NCI-H345 treated with DMSO at 0.1 percent for 48 hours (cell line): ENCODE measurements around the gene KCND2.
"Not testable (repeated sequence)": the region's sequence is repeated elsewhere in the genome, so short reads cannot be mapped to it uniquely, and the experiment has no call there.

Experiments used
- DNase-seq: peaks from one replicate; lab custom pipeline; 2025; ENCODE audit not compliant: unreplicated experiment; lab: John Stamatoyannopoulos, UW

The KCND2 gene

GRCh38 chr7:120733835-120734234 is 460.9 kb downstream of the KCND2 start:
- no peak for DNase-seq

- DNase-seq: no peak
Measured at GRCh38 chr7:120735791-120736190, 462.8 kb downstream of the KCND2 start.

GRCh38 chr7:120738816-120739215 is 465.8 kb downstream of the KCND2 start:
- DNase-seq: no peak

GRCh38 chr7:120740348-120740747 is 467.4 kb downstream of the KCND2 start:
- no peak for DNase-seq

DNA sequence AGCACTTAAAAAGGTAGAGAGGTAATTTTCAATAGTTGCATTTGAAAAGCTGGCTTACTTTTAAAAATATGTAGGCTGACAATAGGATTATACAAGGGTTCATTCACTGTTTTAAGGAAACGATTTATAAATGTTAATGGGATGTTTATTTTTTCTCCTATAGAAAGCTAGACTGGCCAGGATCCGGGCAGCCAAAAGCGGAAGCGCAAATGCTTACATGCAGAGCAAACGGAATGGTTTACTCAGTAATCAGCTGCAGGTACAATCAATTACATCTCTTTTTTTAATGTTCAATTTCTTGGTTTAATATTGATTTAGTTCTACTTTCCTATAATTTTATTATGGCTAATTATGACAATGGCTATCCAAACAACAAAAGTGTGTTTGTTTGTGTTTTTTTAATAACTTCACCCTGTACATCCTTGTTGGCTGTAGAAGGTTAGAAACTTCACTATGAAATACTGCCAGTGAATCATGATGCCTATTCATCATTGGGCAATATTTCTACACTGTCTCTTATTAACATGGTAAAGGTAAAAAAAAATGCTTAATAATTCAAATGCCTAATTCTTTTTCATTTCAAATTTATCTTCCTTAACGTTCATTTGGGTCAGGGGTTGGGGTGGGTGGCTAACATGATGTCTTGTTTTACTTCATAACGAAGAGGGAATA is 468.5 kb downstream of the KCND2 start:
- DNase-seq: peak; percentile 32

DNA sequence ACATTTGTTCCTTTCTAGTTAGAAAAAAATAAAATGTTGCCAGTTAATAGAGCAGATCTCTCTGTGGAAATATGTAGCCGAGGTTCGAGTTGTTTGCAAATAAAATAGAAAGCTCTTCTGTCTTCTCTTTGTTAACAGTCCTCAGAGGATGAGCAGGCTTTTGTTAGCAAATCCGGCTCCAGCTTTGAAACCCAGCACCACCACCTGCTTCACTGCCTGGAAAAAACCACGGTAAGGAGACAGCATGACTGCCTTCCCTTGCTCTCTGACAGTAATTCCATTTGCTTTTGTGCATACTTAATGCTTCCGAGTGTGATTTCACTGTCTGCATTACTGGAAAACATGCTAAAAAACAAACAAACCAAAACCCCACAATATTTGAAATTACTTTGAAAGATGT is 469.4 kb downstream of the KCND2 start:
- peak; percentile 82 for DNase-seq

DNA sequence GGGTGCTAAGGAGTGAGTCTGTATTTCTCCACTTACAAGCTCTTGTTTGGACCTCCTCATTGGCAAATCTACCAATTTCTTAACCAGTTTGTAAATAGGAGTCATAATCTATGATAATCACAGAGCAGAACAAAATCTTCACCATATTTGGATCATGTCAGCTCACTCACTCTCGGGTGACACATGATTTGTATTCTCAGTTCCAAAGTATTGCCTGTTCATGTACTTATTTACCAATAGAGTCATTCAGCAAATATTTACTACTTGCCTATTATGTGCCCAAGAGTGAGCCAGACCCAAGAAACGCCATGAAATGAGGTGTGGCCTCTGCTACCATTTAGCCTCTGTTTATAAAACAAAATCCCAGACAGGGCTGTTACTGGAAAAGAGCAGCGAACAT is 470.2 kb downstream of the KCND2 start:
- DNase-seq: no peak

DNA sequence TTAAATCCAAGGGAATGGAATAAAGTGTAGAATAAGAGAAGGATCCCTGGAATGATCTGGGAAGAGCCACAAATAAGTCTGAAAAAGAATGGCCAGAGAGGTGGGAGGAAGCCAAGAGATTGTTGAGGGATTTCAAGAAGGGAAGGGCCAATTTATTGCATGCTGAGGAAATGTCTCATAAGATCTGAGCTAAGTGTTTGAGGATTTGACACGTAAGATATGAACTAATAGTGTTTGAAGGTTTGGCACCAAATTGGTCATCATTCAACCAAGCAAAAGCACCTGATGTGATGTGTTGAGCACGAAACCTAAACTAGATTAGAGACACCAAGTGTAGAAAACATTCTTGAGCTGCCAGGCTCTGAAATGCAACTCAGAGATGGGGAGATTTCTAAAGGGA is 487.1 kb downstream of the KCND2 start:
- no peak for DNase-seq

DNA sequence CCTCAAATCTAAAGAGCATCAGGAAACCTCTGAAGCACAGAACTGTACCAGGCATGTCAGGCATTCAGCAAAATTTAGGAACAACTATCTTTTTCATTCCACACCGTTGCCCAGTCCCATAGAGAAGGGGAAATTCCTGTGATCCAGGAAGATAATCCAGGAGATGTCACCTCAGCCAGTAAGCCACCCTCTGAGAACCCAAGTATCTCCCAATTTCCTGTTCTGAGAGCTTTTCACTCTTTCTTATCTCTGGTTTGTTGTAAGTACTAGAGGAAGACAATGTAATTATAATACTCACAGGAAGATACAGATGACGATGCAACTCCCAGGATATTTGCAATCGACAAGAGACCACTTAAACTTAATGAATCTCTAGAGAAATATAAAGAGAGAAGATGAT is 487.9 kb downstream of the KCND2 start:
- no peak for DNase-seq

DNA sequence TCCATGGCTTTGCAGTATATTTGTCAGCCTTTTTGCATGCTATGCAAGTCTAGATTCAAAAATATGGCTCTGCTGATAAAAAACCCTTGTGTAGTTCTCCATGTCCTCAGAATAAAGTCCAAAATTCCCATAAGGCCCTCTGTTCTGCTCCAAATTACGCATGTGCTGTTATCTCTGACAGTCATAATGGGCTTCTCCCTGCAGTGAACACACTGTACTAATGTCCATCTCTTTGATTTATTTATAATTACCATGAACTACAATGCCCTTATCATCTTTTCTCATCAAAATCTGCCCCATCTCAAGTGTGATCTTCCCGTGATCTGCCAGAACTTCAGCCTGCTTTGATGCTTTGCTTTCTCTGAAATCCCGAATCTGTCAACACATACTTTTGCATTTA is 497.2 kb downstream of the KCND2 start:
- DNase-seq: no peak

DNA sequence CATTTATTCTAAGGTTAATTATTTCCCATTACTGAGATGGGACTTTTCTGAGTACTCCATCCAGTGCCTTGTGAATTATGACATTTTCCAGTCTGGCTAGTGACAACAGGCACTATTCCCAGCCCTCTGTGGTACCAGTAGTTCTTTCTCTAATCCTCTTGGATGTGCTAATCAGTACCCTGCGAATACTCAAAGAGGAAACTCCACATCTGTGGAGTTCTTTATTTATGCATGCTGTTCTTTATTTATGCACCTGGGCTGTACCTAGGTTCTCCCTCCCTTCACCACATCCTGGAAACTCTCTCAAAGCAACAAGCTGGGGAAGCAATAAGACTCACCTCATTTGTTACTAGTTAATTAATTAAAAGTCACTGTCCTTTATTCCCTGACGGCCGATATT is 501.5 kb downstream of the KCND2 start:
- no peak for DNase-seq

DNA sequence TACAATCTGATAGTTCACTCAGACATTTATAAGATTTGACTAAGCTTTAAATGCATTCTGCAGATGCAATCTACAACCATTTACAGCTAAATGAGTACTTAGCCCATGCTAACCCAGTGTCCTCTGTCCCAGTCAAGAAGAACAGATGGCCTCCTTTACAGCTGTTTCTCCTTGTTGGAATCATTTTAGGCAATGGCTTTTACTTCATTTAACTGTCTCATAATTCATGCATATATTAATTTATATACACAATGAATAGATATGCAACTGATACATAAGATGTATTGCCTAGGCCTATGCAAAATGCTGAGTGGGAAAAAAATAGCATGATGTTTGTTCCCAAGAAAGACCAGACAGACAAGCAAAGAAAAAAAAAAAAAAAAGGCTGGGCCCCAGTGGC is 502.8 kb downstream of the KCND2 start:
- no peak for DNase-seq

GRCh38 chr7:120779078-120779477 is 506.1 kb downstream of the KCND2 start:
- DNase-seq: not testable (repeated sequence)

DNA sequence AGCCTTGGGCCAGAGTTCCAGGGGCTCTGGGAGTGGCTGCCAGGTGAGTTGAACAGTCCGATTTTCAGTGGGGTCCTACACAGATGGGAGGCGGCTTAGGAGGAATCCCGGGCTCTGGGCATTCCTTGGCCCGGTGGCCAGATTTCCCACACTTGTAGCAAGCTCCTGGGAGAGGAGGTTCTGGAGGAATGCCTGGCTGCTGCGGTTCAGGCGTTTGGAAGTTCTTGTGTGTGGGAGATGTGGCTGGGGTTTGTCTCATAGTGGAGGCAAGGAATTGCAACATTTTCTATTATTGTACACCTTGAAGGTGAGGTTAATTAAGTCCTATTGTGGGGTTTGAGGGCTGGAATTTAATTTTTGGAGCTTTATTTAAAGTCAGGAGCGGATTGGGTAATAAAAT is 507.5 kb downstream of the KCND2 start:
- not testable (repeated sequence) for DNase-seq

- no peak for DNase-seq
Measured at GRCh38 chr7:120780938-120781337, 508.0 kb downstream of the KCND2 start.

DNA sequence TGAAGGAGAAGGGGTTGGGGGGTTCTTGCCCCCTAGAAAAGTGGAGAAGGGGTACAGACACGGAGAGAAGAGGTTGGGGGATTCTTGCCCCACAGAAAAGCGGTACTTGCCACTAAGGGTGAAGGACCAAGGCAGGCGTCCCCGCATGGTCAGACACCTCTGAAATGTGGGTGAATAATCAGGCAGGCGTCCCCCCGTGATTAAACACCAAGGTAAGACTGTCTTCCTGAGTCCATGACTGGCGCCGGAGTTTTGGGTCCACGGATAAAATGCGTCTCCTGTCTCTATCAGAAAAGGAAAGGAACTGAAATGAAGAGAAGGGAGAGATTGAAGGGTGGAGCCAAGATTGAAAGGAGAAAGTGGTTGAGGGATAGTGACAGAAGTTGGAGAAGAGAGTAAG is 508.9 kb downstream of the KCND2 start:
- not testable (repeated sequence) for DNase-seq

GRCh38 chr7:120783273-120783672 is 510.3 kb downstream of the KCND2 start:
- DNase-seq: no peak

GRCh38 chr7:120783721-120784120 is 510.7 kb downstream of the KCND2 start:
- DNase-seq: no peak

DNA sequence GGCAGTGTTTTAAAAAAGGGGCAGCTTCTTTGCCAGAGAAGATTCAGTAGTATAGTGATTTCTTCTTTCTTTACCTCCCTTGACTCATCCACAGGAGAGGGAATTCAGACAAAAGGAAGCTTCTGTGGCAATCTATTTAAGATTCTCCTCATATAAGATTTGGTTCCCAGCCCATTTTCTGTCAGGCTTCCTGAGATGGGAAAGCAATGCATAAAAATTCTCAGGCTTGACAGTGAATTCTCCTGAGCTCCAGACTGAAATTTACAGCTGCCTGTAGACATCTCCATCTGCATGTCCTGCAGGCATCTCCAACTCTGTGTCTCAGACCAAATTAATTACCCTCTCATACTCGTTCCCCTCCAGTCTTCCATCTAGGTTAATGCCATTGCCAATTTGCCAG is 512.1 kb downstream of the KCND2 start:
- DNase-seq: no peak

- DNase-seq: peak; percentile 3
Measured at GRCh38 chr7:120792091-120792860, 519.3 kb downstream of the KCND2 start.

- DNase-seq: no peak
Measured at GRCh38 chr7:120792861-120793130, 519.8 kb downstream of the KCND2 start.

- no peak for DNase-seq
Measured at GRCh38 chr7:120793213-120793936, 520.4 kb downstream of the KCND2 start.
